Left ventricle myocardium inferior (tissue), 1 donor: ENCODE results near the gene NLGN1. TPM values are rescaled to one million over a fixed set of nuclear protein-coding genes. Genes with fewer than 3 reads are reported as not detected.

Source experiments
- DNase-seq: peaks from one replicate; pipeline ENCODE4 v3.0.0-alpha.2; 2020
- H3K27ac ChIP-seq: fragments of 200-600 bp; replicated peaks from 2 replicates; pipeline ENCODE4 v1.8.0; 2021
- H3K27me3 ChIP-seq: fragments of 200-600 bp; 2 replicates; pipeline ENCODE4 v1.8.0; 2021; ENCODE audit warnings: low read depth
- H3K36me3 ChIP-seq: fragments of 200-600 bp; 2 replicates; pipeline ENCODE4 v1.8.0; 2021
- H3K4me1 ChIP-seq: fragments of 200-600 bp; 2 replicates; pipeline ENCODE4 v1.8.0; 2021
- H3K4me3 ChIP-seq: fragments of 200-600 bp; 2 replicates; pipeline ENCODE4 v1.8.0; 2021; ENCODE audit warnings: mild to moderate bottlenecking, moderate library complexity
- H3K9me3 ChIP-seq: fragments of 200-600 bp; replicated peaks from 2 replicates; pipeline ENCODE4 v1.8.0; 2021
- intact Hi-C: fragments of 100-400 bp; cut with micrococcal nuclease; formaldehyde crosslinking; loops from one replicate; pipeline ENCODE4 v1.11.0; 2022
- total RNA-seq: library from RNA; stranded (reverse); fragmentation: NEBNext Ultra II Directional; extraction: Animal tissue kit (Norgen Biotek cat#: 25700); gene quantifications from one replicate; pipeline ENCODE4 v1.2.1, GENCODE V29; 2021
- TF ChIP-seq, protein P1 (sequence below): fragments of 200-600 bp; IDR thresholded peaks from 2 replicates; pipeline ENCODE4 v1.8.0; 2021; ENCODE audit warnings: antibody characterized with exemption, mild to moderate bottlenecking, borderline replicate concordance
- donor health status: DM: no; HTN: yes; CAD: no; lungs with severe emphysema.

Gene NLGN1
- total RNA-seq, 1 donor from 2014 or later, result 13.7 TPM

DNA sequence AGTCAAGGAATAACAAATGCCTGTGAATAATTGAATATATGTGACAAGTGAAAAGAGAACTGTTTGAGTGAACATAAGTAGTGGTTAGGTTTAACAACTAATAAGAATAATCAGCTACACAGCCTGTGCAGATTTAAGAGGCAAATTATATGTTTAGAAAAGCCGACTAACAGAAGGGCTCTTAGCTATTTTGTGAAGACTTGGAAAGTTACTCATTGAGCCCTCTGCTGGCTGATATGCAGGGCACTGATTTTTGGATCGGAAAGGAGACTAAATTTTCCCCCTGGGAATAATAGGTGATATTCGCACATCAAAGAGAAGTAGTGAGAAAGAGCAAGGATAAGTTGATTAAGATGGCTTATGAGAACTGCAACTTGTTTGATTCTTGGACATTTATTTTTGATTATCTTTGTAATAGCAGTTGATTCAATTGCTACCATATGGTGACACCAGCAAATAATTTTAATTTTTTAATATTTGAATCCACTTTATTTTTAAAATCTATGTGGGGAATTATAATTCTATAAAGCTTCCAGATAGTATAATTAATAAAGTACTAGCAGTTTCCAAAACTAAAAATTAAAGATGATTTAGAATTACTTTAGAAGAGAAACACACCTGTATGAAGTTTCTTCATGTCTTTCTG, 156.2 kb downstream of the NLGN1 start:
- H3K4me1 ChIP-seq, result no peaks in the 10 kb centered on the region
- H3K27me3 ChIP-seq, result no peaks in the 10 kb centered on the region
- H3K27ac ChIP-seq, result no peak overlapping the region
- H3K9me3 ChIP-seq, result no peaks in the 10 kb centered on the region
- H3K36me3 ChIP-seq, result no peaks in the 10 kb centered on the region
- DNase-seq, result no peak
- H3K4me3 ChIP-seq, result no peak overlapping the region
- TF ChIP-seq, protein P1, sequence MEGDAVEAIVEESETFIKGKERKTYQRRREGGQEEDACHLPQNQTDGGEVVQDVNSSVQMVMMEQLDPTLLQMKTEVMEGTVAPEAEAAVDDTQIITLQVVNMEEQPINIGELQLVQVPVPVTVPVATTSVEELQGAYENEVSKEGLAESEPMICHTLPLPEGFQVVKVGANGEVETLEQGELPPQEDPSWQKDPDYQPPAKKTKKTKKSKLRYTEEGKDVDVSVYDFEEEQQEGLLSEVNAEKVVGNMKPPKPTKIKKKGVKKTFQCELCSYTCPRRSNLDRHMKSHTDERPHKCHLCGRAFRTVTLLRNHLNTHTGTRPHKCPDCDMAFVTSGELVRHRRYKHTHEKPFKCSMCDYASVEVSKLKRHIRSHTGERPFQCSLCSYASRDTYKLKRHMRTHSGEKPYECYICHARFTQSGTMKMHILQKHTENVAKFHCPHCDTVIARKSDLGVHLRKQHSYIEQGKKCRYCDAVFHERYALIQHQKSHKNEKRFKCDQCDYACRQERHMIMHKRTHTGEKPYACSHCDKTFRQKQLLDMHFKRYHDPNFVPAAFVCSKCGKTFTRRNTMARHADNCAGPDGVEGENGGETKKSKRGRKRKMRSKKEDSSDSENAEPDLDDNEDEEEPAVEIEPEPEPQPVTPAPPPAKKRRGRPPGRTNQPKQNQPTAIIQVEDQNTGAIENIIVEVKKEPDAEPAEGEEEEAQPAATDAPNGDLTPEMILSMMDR, result peak; percentile 83
- intact Hi-C loops, result loop anchor here (5.0 kb wide), 1 partner anchor 141 kb away; no protein-coding TSS in a partner anchor

- no peaks in the 10 kb centered on the region for H3K4me1 ChIP-seq
- H3K27ac ChIP-seq, result no peak overlapping the region
- no peaks in the 10 kb centered on the region for H3K27me3 ChIP-seq
- no peak overlapping the region for H3K4me3 ChIP-seq
- DNase-seq, result no peak
- H3K9me3 ChIP-seq, result no peaks in the 10 kb centered on the region
- no peaks in the 10 kb centered on the region for H3K36me3 ChIP-seq
- TF ChIP-seq, protein P1, result no peak
- intact Hi-C loops, result no loop called here
Observed at GRCh38 chr3:173556546-173556945, 159.0 kb downstream of the NLGN1 start.

- Histone ChIP-seq H3K27me3 (no peaks in the 10 kb centered on the region), H3K36me3 (no peaks in the 10 kb centered on the region), H3K27ac (no peak overlapping the region), H3K4me3 (no peak overlapping the region), H3K9me3 (no peaks in the 10 kb centered on the region), H3K4me1 (no peaks in the 10 kb centered on the region)
- DNase-seq, result no peak
- TF ChIP-seq, protein P1, result no peak
- intact Hi-C loops, result no loop called here
Observed at GRCh38 chr3:173567997-173568396, 170.5 kb downstream of the NLGN1 start.

GRCh38 chr3:173568623-173569022, 171.1 kb downstream of the NLGN1 start:
- Histone ChIP-seq H3K4me1 (no peaks in the 10 kb centered on the region), H3K36me3 (no peaks in the 10 kb centered on the region)
- TF ChIP-seq, protein P1, result no peak

GRCh38 chr3:173583496-173583895, 186.0 kb downstream of the NLGN1 start:
- intact Hi-C loops, result no loop called here
- Histone ChIP-seq H3K27ac (no peak overlapping the region), H3K4me1 (peaks cover 11% of the 10 kb centered on the region), H3K4me3 (no peak overlapping the region), H3K36me3 (no peaks in the 10 kb centered on the region), H3K9me3 (no peaks in the 10 kb centered on the region), H3K27me3 (no peaks in the 10 kb centered on the region)
- TF ChIP-seq, protein P1, result no peak
- no peak for DNase-seq

More at GRCh38 chr3:173568623-173569022, 171.1 kb downstream of the NLGN1 start:
- Histone ChIP-seq H3K27me3 (no peaks in the 10 kb centered on the region), H3K9me3 (no peaks in the 10 kb centered on the region), H3K27ac (no peak overlapping the region), H3K4me3 (no peak overlapping the region)
- intact Hi-C loops, result no loop called here
- no peak for DNase-seq
